AG09319 (cell line): ENCODE results near the gene WDR37.

Source experiments
- DNase-seq: peaks from one replicate; pipeline ENCODE4 v3.0.0-alpha.2; 2010; ENCODE audit warnings: low read depth; ENCODE audit errors: extremely low read depth
- CTCF ChIP-seq: IDR thresholded peaks from 2 replicates; pipeline ENCODE4 v1.5.1; 2011; ENCODE audit warnings: low read depth, mild to moderate bottlenecking, inconsistent platforms, low read length, moderate library complexity

WDR37 gene

GRCh38 chr10:1148855-1149605 lies 92.8 kb downstream of the WDR37 start:
- DNase-seq: no peak
- TF ChIP-seq CTCF: no peak

- TF ChIP-seq CTCF: no peak
- DNase-seq: no peak
These were observed 93.8 kb downstream of the WDR37 start for GRCh38 chr10:1149793-1150637.

GRCh38 chr10:1150638-1150955 lies 94.4 kb downstream of the WDR37 start:
- DNase-seq: no peak
- no peak for TF ChIP-seq CTCF

- TF ChIP-seq CTCF: no peak
- no peak for DNase-seq
These were observed 95.2 kb downstream of the WDR37 start for GRCh38 chr10:1151076-1152033.

- DNase-seq: no peak
- no peak for TF ChIP-seq CTCF
These were observed 96.4 kb downstream of the WDR37 start for GRCh38 chr10:1152386-1153250.

- no peak for TF ChIP-seq CTCF
- DNase-seq: no peak
These were observed 97.1 kb downstream of the WDR37 start for GRCh38 chr10:1153251-1153763.
